ENCODE measurements around the gene EIF3A. TPM values are rescaled to one million over a fixed set of nuclear protein-coding genes. Genes with fewer than 3 reads are reported as not detected.
A peak's percentile ranks its signal among the peaks of the same experiment; 100 is the strongest.

EIF3A gene
- total RNA-seq, 1 experiment from 2014 or later = 214 TPM

- H3K4me1 ChIP-seq (ENCODE audit: control insufficient read depth, insufficient read depth, low read length) = peaks cover 30% of the 10 kb centered on the region
- in situ Hi-C loops (cut with HindIII; ENCODE audit: low pct_unique_long_range_greater_than_20kb, low sequenced_read_pairs) (no loop called here), intact Hi-C loops (cut with micrococcal nuclease; ENCODE audit: unreplicated experiment) (loop anchor here (5.0 kb wide), 1 partner anchor 274 kb away; no protein-coding TSS in a partner anchor)
- CTCF ChIA-PET = interaction anchor here (0.6 kb wide), 1 partner anchor 127 kb away, joined by 3 read pairs; no protein-coding TSS in a partner anchor
- BruUV-seq (replicated peaks) = no TSS peak
- peak overlapping the region; percentile 60 to 76 for H3K4me3 ChIP-seq (ENCODE audit: low read depth in 2 of 2, low read length in 2 of 2)
- DNase-seq (ENCODE audit: low read depth, low spot score) (no peak), ATAC-seq (no peak)
- TF ChIP-seq POLR2AphosphoS5 (IDR thresholded peaks at IDR 0.05; ENCODE audit: low read depth, low read length) (no peak; the same call in 1 of the 2 replicates), TCF7L2 (IDR thresholded peaks at IDR 0.05; ENCODE audit: low read depth, low read length) (peak; percentile 63; the same call in 1 of the 2 replicates), CTCF (IDR thresholded peaks at IDR 0.05) (no peak), SIN3A (IDR thresholded peaks at IDR 0.05; ENCODE audit: borderline replicate concordance, insufficient read depth, low read depth, low read length) (no peak)
- H3K36me3 ChIP-seq (ENCODE audit: control insufficient read depth, insufficient read depth, low read length) = peaks cover 26% of the 10 kb centered on the region
- H3K27me3 ChIP-seq (ENCODE audit: control insufficient read depth, insufficient read depth, low read length) = no peaks in the 10 kb centered on the region
- POLR2A ChIA-PET = interaction anchor here (0.5 to 0.6 kb wide), 2 partner anchors 24 to 133 kb away, joined by 3 to 15 read pairs; no protein-coding TSS in a partner anchor
- no peaks in the 10 kb centered on the region for H3K9me3 ChIP-seq (ENCODE audit: control insufficient read depth, insufficient read depth, low read depth, low read length)
- peak overlapping the region; percentile 80 for H3K27ac ChIP-seq (ENCODE audit: low read length)
Observed at GRCh38 chr10:119031496-119032059, 49.0 kb downstream of the EIF3A start.

- ATAC-seq = peak; percentile 67
- peak overlapping the region; percentile 60 to 76 for H3K4me3 ChIP-seq (ENCODE audit: low read depth in 2 of 2, low read length in 2 of 2)
- no peaks in the 10 kb centered on the region for H3K9me3 ChIP-seq (ENCODE audit: control insufficient read depth, insufficient read depth, low read depth, low read length)
- H3K36me3 ChIP-seq (ENCODE audit: control insufficient read depth, insufficient read depth, low read length) = peaks cover 17% of the 10 kb centered on the region
- peaks cover 39% of the 10 kb centered on the region for H3K4me1 ChIP-seq (ENCODE audit: control insufficient read depth, insufficient read depth, low read length)
- in situ Hi-C loops (cut with HindIII; ENCODE audit: low pct_unique_long_range_greater_than_20kb, low sequenced_read_pairs) (no loop called here), intact Hi-C loops (cut with micrococcal nuclease; ENCODE audit: unreplicated experiment) (loop anchor here (5.0 kb wide), 1 partner anchor 273 kb away; no protein-coding TSS in a partner anchor)
- BruUV-seq (replicated peaks) = no TSS peak
- TF ChIP-seq SIN3A (IDR thresholded peaks at IDR 0.05; ENCODE audit: borderline replicate concordance, insufficient read depth, low read depth, low read length) = peak; percentile 85; the same call in 1 of the 2 replicates
- peak; percentile 89 for TF ChIP-seq TCF7L2 (IDR thresholded peaks at IDR 0.05; ENCODE audit: low read depth, low read length)
- peak; percentile 89 for TF ChIP-seq POLR2AphosphoS5 (IDR thresholded peaks at IDR 0.05; ENCODE audit: low read depth, low read length)
- TF ChIP-seq REST (IDR thresholded peaks at IDR 0.05; ENCODE audit: insufficient read depth in 1 of 2, low read depth in 2 of 2, low read length in 1 of 2) = no peak
- TF ChIP-seq CTCF (IDR thresholded peaks at IDR 0.05) = peak; percentile 53; the same call in 1 of the 2 replicates
- no peak for DNase-seq (ENCODE audit: low read depth, low spot score)
- CTCF ChIA-PET = no interaction called here
- no peaks in the 10 kb centered on the region for H3K27me3 ChIP-seq (ENCODE audit: control insufficient read depth, insufficient read depth, low read length)
- peak overlapping the region; percentile 80 for H3K27ac ChIP-seq (ENCODE audit: low read length)
- POLR2A ChIA-PET = interaction anchor here (0.5 kb wide), 1 partner anchor 214 kb away, joined by 3 read pairs; no protein-coding TSS in a partner anchor
Observed at GRCh38 chr10:119030421-119031250, 50.0 kb downstream of the EIF3A start.
